ENCODE data around the gene CECR2.

CECR2 gene

DNA sequence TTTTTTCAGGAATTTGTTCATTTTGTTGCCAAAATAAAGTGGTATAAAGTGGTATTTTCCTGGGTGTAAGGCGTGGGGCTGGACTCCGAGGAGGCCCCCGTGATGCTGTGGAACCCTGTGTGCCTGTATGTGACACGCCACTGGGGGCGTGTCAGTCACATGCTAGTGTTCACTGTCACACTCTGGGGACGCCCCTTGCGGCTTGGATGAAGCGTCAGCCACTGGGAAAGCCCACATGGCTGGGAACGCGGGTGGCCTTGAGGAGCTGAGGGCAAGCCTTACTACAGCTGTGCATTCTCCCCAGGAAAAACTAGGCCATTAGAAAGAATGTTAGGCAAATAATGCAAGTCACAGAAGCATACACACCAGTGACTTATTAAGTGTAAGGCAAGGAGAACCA, 117.1 kb downstream of the CECR2 start:
- Histone ChIP-seq H3K79me2 (ENCODE audit: insufficient read depth, low read length) (no peaks in the 10 kb centered on the region), H3K27me3 (ENCODE audit: insufficient read depth, low read length) (no peaks in the 10 kb centered on the region), H3K4me2 (ENCODE audit: low read length) (no peak overlapping the region), H3K9me2 (ENCODE audit: low read depth, low read length) (no peaks in the 10 kb centered on the region), H4K20me1 (ENCODE audit: insufficient read depth, low read length) (no peaks in the 10 kb centered on the region), H3F3A (ENCODE audit: insufficient read depth, low read length) (no peaks in the 10 kb centered on the region), H3K36me3 (ENCODE audit: insufficient read depth, low read length) (no peaks in the 10 kb centered on the region), H3K9me3 (ENCODE audit: low read length) (no peaks in the 10 kb centered on the region), H3K9ac (ENCODE audit: low read length) (no peak overlapping the region), H3K4me1 (ENCODE audit: insufficient read depth, low read length, severe bottlenecking) (no peaks in the 10 kb centered on the region), H3K27ac (ENCODE audit: low read depth, low read length, poor library complexity, severe bottlenecking) (no peak overlapping the region), H2AFZ (ENCODE audit: low read length) (no peak overlapping the region), H3K4me3 (ENCODE audit: low read depth, low read length, poor library complexity, severe bottlenecking) (no peak overlapping the region)
- TF ChIP-seq, protein P1, sequence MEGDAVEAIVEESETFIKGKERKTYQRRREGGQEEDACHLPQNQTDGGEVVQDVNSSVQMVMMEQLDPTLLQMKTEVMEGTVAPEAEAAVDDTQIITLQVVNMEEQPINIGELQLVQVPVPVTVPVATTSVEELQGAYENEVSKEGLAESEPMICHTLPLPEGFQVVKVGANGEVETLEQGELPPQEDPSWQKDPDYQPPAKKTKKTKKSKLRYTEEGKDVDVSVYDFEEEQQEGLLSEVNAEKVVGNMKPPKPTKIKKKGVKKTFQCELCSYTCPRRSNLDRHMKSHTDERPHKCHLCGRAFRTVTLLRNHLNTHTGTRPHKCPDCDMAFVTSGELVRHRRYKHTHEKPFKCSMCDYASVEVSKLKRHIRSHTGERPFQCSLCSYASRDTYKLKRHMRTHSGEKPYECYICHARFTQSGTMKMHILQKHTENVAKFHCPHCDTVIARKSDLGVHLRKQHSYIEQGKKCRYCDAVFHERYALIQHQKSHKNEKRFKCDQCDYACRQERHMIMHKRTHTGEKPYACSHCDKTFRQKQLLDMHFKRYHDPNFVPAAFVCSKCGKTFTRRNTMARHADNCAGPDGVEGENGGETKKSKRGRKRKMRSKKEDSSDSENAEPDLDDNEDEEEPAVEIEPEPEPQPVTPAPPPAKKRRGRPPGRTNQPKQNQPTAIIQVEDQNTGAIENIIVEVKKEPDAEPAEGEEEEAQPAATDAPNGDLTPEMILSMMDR (IDR thresholded peaks at IDR 0.05; ENCODE audit: low read length) = 0 out of 2 replicates have a peak, but pooled peaks have one; percentile 14
- TF ChIP-seq EZH2 (IDR thresholded peaks at IDR 0.05; ENCODE audit: borderline replicate concordance, low read length) = no peak

- no peaks in the 10 kb centered on the region for H3K36me3 ChIP-seq (ENCODE audit: insufficient read depth, low read length)
These were observed 117.5 kb downstream of the CECR2 start for GRCh38 chr22:17486719-17487118.

GRCh38 chr22:17489101-17489500, 119.8 kb downstream of the CECR2 start:
- TF ChIP-seq, protein P1 (IDR thresholded peaks at IDR 0.05; ENCODE audit: low read length) = no peak
- no peak for TF ChIP-seq EZH2 (IDR thresholded peaks at IDR 0.05; ENCODE audit: borderline replicate concordance, low read length)
- Histone ChIP-seq H3F3A (ENCODE audit: insufficient read depth, low read length) (no peaks in the 10 kb centered on the region), H3K36me3 (ENCODE audit: insufficient read depth, low read length) (no peaks in the 10 kb centered on the region), H2AFZ (ENCODE audit: low read length) (no peak overlapping the region), H3K9me2 (ENCODE audit: low read depth, low read length) (no peaks in the 10 kb centered on the region), H3K9me3 (ENCODE audit: low read length) (no peaks in the 10 kb centered on the region), H3K27me3 (ENCODE audit: insufficient read depth, low read length) (no peaks in the 10 kb centered on the region), H3K4me1 (ENCODE audit: insufficient read depth, low read length, severe bottlenecking) (no peaks in the 10 kb centered on the region), H3K27ac (ENCODE audit: low read depth, low read length, poor library complexity, severe bottlenecking) (no peak overlapping the region), H3K79me2 (ENCODE audit: insufficient read depth, low read length) (no peaks in the 10 kb centered on the region), H3K4me3 (ENCODE audit: low read depth, low read length, poor library complexity, severe bottlenecking) (no peak overlapping the region), H3K9ac (ENCODE audit: low read length) (no peak overlapping the region), H3K4me2 (ENCODE audit: low read length) (no peak overlapping the region), H4K20me1 (ENCODE audit: insufficient read depth, low read length) (no peaks in the 10 kb centered on the region)

More at GRCh38 chr22:17486719-17487118, 117.5 kb downstream of the CECR2 start:
- no peak for TF ChIP-seq EZH2 (IDR thresholded peaks at IDR 0.05; ENCODE audit: borderline replicate concordance, low read length)
- TF ChIP-seq, protein P1 (IDR thresholded peaks at IDR 0.05; ENCODE audit: low read length) = no peak
- H3K4me2 ChIP-seq (ENCODE audit: low read length) = no peak overlapping the region
- no peaks in the 10 kb centered on the region for H3F3A ChIP-seq (ENCODE audit: insufficient read depth, low read length)
- no peaks in the 10 kb centered on the region for H3K27me3 ChIP-seq (ENCODE audit: insufficient read depth, low read length)
- no peaks in the 10 kb centered on the region for H4K20me1 ChIP-seq (ENCODE audit: insufficient read depth, low read length)
- no peaks in the 10 kb centered on the region for H3K9me3 ChIP-seq (ENCODE audit: low read length)
- no peaks in the 10 kb centered on the region for H3K79me2 ChIP-seq (ENCODE audit: insufficient read depth, low read length)
- H2AFZ ChIP-seq (ENCODE audit: low read length) = no peak overlapping the region
- no peak overlapping the region for H3K9ac ChIP-seq (ENCODE audit: low read length)
- H3K4me1 ChIP-seq (ENCODE audit: insufficient read depth, low read length, severe bottlenecking) = no peaks in the 10 kb centered on the region
- H3K4me3 ChIP-seq (ENCODE audit: low read depth, low read length, poor library complexity, severe bottlenecking) = no peak overlapping the region
- no peak overlapping the region for H3K27ac ChIP-seq (ENCODE audit: low read depth, low read length, poor library complexity, severe bottlenecking)
- no peaks in the 10 kb centered on the region for H3K9me2 ChIP-seq (ENCODE audit: low read depth, low read length)
